HCT116 (cell line): ENCODE results near the gene DHX30. TPM values are rescaled to one million over a fixed set of nuclear protein-coding genes. Genes with fewer than 3 reads are reported as not detected.

Experiments
- ATAC-seq: fragments of 200-7000 bp; cut with Tn5 transposase; 2 replicates; pipeline ENCODE4 v1.9.1; 2020; ENCODE audit warnings: mild to moderate bottlenecking, moderate library complexity
- BruUV-seq: library from RNA; stranded (reverse); fragments of 400-500 nt; replicated peaks from 2 replicates; lab custom pipeline; 2021; lab: Mats Ljungman, UMichigan
- CTCF ChIA-PET: fragments of 300-600 bp; sonication (Branson Sonifier 250); formaldehyde crosslinking; loops from one replicate; lab custom pipeline; 2021; ENCODE audit warnings: antibody characterized with exemption; lab: Charles Lee
- POLR2A ChIA-PET: fragments of 300-600, 350-600 bp; sonication (Branson Sonifier 250); formaldehyde crosslinking; loops from one replicate; lab custom pipeline; 2021; ENCODE audit warnings: antibody characterized with exemption; lab: Charles Lee
- RAD21 ChIA-PET, 2 experiments: fragments of 300-600 bp; sonication (Branson Sonifier 250); formaldehyde crosslinking; loops; one replicate each; lab custom pipeline; 2023; ENCODE audit warnings: low total read pairs in 2 of 2; ENCODE audit not compliant: uncharacterized antibody in 2 of 2, unreplicated experiment in 2 of 2, low non-redundant PET in 1 of 2; lab: Charles Lee
- DNase-seq: peaks from one replicate; pipeline ENCODE4 v3.0.0-alpha.2; 2010; ENCODE audit warnings: low read depth, low spot score
- H2AFZ ChIP-seq: fragments of 200-600 bp; shearing (Covaris generic), sonication (generic); 2 replicates; pipeline ENCODE4 v1.6.1; 2017; ENCODE audit warnings: low read depth, mixed run types, mixed read lengths, antibody characterized with exemption, low read length; ENCODE audit not compliant: poor library complexity, severe bottlenecking
- H3K27ac ChIP-seq: 2 replicates; pipeline ENCODE4 v1.5.1; 2012; ENCODE audit warnings: low read depth, low read length
- H3K27me3 ChIP-seq: fragments of 200-600 bp; sonication (generic); 2 replicates; pipeline ENCODE4 v1.6.1; 2016; ENCODE audit warnings: mixed run types, low read length, mixed read lengths; ENCODE audit not compliant: insufficient read depth
- H3K36me3 ChIP-seq, 2 experiments: fragments of 200-500 bp in 1 of 2; fragments of 200-600 bp in 1 of 2; sonication (Bioruptor generic) in 1 of 2; sonication (generic) in 1 of 2; 2 replicates each; pipeline versions ENCODE4 v1.5.1 to v1.6.1; 2014 to 2016; ENCODE audit warnings: low read length in 2 of 2, inconsistent platforms in 1 of 2, mixed read lengths in 1 of 2, mixed run types in 1 of 2; ENCODE audit not compliant: insufficient read depth in 2 of 2, control insufficient read depth in 1 of 2
- H3K4me1 ChIP-seq, 2 experiments: fragments of 200-600 bp in 1 of 2; sonication (generic) in 1 of 2; 2 replicates each; pipeline versions ENCODE4 v1.5.1 to v1.6.1; 2012 to 2017; ENCODE audit warnings: low read length in 2 of 2, inconsistent platforms in 1 of 2, mild to moderate bottlenecking in 1 of 2, mixed read lengths in 1 of 2, mixed run types in 1 of 2, moderate library complexity in 1 of 2; ENCODE audit not compliant: insufficient read depth in 2 of 2, control insufficient read depth in 1 of 2
- H3K4me2 ChIP-seq: fragments of 200-600 bp; sonication (generic); 2 replicates; pipeline ENCODE4 v1.6.1; 2017; ENCODE audit warnings: mixed run types, low read length, mixed read lengths
- H3K4me3 ChIP-seq, 2 experiments: fragments of 200-600 bp in 1 of 2; sonication (generic) in 1 of 2; replicated peaks in 1 of 2; 2 replicates each; pipeline ENCODE4 v1.5.1; 2011 to 2016; ENCODE audit warnings: low read length in 2 of 2, control low read depth in 1 of 2, low read depth in 1 of 2, mild to moderate bottlenecking in 1 of 2, mixed read lengths in 1 of 2, mixed run types in 1 of 2
- H3K79me2 ChIP-seq: fragments of 200-600 bp; sonication (generic); 2 replicates; pipeline ENCODE4 v1.6.1; 2017; ENCODE audit warnings: mild to moderate bottlenecking, mixed run types, low read length, moderate library complexity, mixed read lengths; ENCODE audit not compliant: insufficient read depth
- H3K9ac ChIP-seq: fragments of 200-600 bp; sonication (generic); 2 replicates; pipeline ENCODE4 v1.6.1; 2016; ENCODE audit warnings: low read length, mixed read lengths
- H3K9me2 ChIP-seq: fragments of 200-600 bp; sonication (generic), shearing (Covaris generic); 2 replicates; pipeline ENCODE4 v1.6.1; 2017; ENCODE audit warnings: mixed run types, mild to moderate bottlenecking, moderate library complexity; ENCODE audit not compliant: insufficient read depth
- H3K9me3 ChIP-seq, 2 experiments: fragments of 200-500 bp in 1 of 2; fragments of 200-600 bp in 1 of 2; sonication (Bioruptor generic) in 1 of 2; sonication (generic) in 1 of 2; 2 replicates each; pipeline ENCODE4 v1.6.1; 2014 to 2017; ENCODE audit warnings: low read length in 2 of 2, mixed read lengths in 2 of 2, inconsistent platforms in 1 of 2, low read depth in 1 of 2, mild to moderate bottlenecking in 1 of 2, mixed run types in 1 of 2, moderate library complexity in 1 of 2; ENCODE audit not compliant: control insufficient read depth in 1 of 2, insufficient read depth in 1 of 2
- H4K20me1 ChIP-seq: fragments of 200-600 bp; sonication (generic), shearing (Covaris generic); 2 replicates; pipeline ENCODE4 v1.6.1; 2017; ENCODE audit warnings: mixed run types, mild to moderate bottlenecking, moderate library complexity; ENCODE audit not compliant: insufficient read depth
- CBX3 ChIP-seq: IDR thresholded peaks from 2 replicates; pipeline ENCODE4 v1.6.1; 2012; ENCODE audit warnings: low read depth
- CEBPB ChIP-seq: IDR thresholded peaks from 2 replicates; pipeline ENCODE4 v1.6.1; 2012; ENCODE audit warnings: low read depth
- CTCF ChIP-seq, 3 experiments: fragments of 200-600 bp in 1 of 3; sonication (generic) in 1 of 3; IDR thresholded peaks in 2 of 3; conservative IDR thresholded peaks in 1 of 3; 2 replicates each; pipeline ENCODE4 v1.5.1; 2012 to 2017; ENCODE audit warnings: low read depth in 2 of 3, low read length in 2 of 3, antibody characterized with exemption in 1 of 3, borderline replicate concordance in 1 of 3, control low read depth in 1 of 3, mild to moderate bottlenecking in 1 of 3, mixed read lengths in 1 of 3, mixed run types in 1 of 3, moderate library complexity in 1 of 3; ENCODE audit not compliant: insufficient read depth in 1 of 3
- EZH2phosphoT487 ChIP-seq: fragments of 200-600 bp; IDR thresholded peaks from 2 replicates; pipeline ENCODE4 v1.6.1; 2018; ENCODE audit warnings: antibody characterized with exemption, borderline replicate concordance
- FOSL1 ChIP-seq: IDR thresholded peaks from 2 replicates; pipeline ENCODE4 v1.6.1; 2012; ENCODE audit warnings: low read depth
- MAX ChIP-seq: IDR thresholded peaks from 2 replicates; pipeline ENCODE4 v1.6.1; 2012
- SRF ChIP-seq: IDR thresholded peaks from 2 replicates; pipeline ENCODE4 v1.6.1; 2012; ENCODE audit warnings: low read depth
- intact Hi-C: fragments of 100-400 bp; cut with micrococcal nuclease; formaldehyde crosslinking; loops from 2 replicates; pipeline ENCODE4 v1.10.0; 2022
- total RNA-seq: library from RNA; stranded (reverse); gene quantifications from one replicate; pipeline ENCODE4 v1.2.1, GENCODE V29; 2021; ENCODE audit not compliant: unreplicated experiment

Gene DHX30
- total RNA-seq, 1 experiment from 2014 or later = 114 TPM

- DNase-seq (no peak), ATAC-seq (no peak)
- no peaks in the 10 kb centered on the region for H3K9me3 ChIP-seq
- H2AFZ ChIP-seq = no peak overlapping the region
- ChIA-PET CTCF (no interaction called here), RAD21 (no interaction called here), POLR2A (no interaction called here)
- no peaks in the 10 kb centered on the region for H4K20me1 ChIP-seq
- no peak overlapping the region for H3K4me2 ChIP-seq
- no peak overlapping the region for H3K4me3 ChIP-seq
- no TSS peak for BruUV-seq
- peaks cover under 1 to 11% of the 10 kb centered on the region in 2 experiments; a peak in 3 of 4 replicates for H3K36me3 ChIP-seq
- no peaks in the 10 kb centered on the region for H3K79me2 ChIP-seq
- intact Hi-C loops = no loop called here
- H3K27ac ChIP-seq = no peak overlapping the region
- H3K9me2 ChIP-seq = no peaks in the 10 kb centered on the region
- H3K4me1 ChIP-seq = no peaks in the 10 kb centered on the region
- no peaks in the 10 kb centered on the region for H3K27me3 ChIP-seq
- H3K9ac ChIP-seq = no peak overlapping the region
- TF ChIP-seq FOSL1 (no peak), MAX (no peak), CTCF (IDR thresholded peaks at IDR 0.05 in 2 of 3, conservative IDR thresholded peaks at IDR 0.05 in 1 of 3; ENCODE audit: borderline replicate concordance in 1 of 3, insufficient read depth in 1 of 3, low read depth in 2 of 3, low read length in 2 of 3) (no peak), CBX3 (no peak), EZH2phosphoT487 (no peak), CEBPB (no peak), SRF (no peak)
Measured at GRCh38 chr3:47859956-47860605, 57.1 kb downstream of the DHX30 start.
